ENCODE measurements around the gene AMZ1.
"Not testable (repeated sequence)": the region's sequence is repeated elsewhere in the genome, so short reads cannot be mapped to it uniquely, and the experiment has no call there.

AMZ1 gene

DNA sequence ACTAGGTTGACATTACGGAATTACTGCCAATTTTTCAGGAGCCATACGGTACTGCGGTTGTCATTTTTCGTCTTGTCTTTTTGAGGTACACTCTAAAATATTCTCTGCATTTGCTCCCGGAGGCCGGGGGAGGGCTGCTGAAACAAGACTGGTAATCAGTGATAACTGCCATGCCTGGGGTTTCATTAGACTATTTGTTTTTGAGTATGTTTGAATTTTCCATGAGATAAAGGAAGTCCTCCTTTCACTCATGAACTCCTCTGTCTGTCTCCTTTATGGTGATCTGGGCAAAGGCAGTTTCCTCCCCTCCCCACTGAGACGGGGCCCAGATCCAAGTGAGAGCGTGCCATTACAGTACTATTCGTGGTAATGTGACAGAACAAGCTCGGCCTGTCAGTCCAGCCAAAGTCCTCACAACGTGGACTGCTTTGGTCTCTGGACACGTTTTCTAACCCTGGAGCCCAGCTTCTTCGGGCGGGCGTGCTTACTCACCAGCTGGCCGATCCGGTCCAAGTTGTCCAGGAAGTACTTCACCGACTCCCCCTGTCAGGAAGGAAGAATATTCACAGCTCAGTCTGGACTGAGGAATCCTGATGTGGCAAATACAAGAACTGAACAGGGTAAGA, 45.1 kb downstream of the AMZ1 start:
- ChIA-PET POLR2A (no interaction called here), CTCF (interaction anchor here (2.1 kb wide), 1 partner anchor 23 kb away, joined by 9 read pairs; no protein-coding TSS in a partner anchor)
- TF ChIP-seq, protein P1, sequence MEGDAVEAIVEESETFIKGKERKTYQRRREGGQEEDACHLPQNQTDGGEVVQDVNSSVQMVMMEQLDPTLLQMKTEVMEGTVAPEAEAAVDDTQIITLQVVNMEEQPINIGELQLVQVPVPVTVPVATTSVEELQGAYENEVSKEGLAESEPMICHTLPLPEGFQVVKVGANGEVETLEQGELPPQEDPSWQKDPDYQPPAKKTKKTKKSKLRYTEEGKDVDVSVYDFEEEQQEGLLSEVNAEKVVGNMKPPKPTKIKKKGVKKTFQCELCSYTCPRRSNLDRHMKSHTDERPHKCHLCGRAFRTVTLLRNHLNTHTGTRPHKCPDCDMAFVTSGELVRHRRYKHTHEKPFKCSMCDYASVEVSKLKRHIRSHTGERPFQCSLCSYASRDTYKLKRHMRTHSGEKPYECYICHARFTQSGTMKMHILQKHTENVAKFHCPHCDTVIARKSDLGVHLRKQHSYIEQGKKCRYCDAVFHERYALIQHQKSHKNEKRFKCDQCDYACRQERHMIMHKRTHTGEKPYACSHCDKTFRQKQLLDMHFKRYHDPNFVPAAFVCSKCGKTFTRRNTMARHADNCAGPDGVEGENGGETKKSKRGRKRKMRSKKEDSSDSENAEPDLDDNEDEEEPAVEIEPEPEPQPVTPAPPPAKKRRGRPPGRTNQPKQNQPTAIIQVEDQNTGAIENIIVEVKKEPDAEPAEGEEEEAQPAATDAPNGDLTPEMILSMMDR (IDR thresholded peaks at IDR 0.05; ENCODE audit: insufficient read depth, low read length, missing control alignments), result no peak
- no peak for DNase-seq (ENCODE audit: low read depth, low spot score)
- no peak overlapping the region for H3K4me3 ChIP-seq (ENCODE audit: low read depth, low read length)

DNA sequence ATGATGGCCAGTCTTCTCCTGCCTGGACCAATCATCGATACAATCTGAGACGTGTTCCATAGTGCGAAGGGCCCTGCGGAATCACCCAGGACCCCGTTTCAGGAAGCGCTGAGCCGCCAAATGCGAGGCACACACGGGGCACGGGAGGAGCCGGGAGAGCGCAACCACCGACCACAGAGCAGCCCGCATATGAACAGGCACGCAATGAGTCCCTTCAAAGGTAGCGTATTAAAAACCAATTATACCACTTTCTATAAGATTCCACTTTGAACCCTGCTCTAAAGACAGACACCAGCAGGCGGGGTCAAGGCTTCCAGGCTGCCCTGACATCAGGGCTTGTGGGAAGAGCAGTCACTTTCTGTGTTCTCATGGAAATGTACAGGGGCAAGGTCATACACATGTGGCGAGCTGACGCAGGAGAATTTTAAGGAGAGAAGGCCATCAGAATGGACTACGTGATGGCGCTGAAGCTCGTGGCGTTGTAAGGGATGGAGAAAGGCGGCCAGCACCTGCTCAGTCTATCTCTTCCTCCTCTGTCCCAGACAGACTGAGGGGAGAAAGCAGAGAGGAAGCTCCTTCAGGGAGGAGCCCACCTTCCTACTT, 46.2 kb downstream of the AMZ1 start:
- ChIA-PET CTCF (no interaction called here), POLR2A (no interaction called here)
- DNase-seq (ENCODE audit: low read depth, low spot score), result no peak
- TF ChIP-seq, protein P1 (IDR thresholded peaks at IDR 0.05; ENCODE audit: insufficient read depth, low read length, missing control alignments), result no peak
- H3K4me3 ChIP-seq (ENCODE audit: low read depth, low read length), result no peak overlapping the region

DNA sequence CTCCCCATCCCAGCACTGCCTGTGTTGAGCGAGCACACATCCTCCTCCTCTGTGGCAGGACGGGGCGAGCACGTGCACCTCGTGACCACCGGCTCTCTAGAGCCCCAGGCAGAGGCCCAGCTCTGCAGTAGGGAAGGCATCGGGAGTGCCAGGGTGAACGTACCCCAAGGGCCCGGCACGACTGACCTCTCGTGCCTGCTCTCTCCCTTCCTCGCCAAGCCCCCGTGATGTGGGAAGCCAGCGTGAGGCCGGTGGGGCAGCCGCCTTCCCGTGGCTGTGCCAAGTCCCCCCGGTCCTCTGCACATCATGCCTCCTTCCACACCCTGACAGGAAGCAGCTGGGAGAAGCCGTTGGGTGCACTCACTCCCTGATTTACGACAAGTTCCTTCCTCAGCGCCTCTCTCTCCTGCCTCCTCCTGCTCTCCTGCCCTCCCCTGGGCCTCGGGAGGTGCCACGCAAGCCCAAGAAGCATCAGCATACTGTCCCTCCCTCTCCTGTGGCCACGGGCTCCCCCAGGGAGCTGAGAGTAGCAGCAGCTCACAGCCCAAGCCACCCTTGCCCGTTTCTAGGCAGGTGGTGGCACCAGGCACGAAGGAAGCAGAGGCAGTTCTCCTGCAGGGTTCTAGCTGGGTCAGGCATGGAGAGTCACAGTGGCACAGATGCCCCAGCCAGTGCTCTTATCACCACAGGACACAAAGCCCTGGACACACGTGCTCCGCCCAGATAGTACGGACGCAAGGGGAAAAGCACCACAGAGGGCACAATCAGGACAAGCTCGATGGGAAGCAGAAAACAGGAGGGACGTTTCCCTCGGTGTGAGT, 47.0 kb downstream of the AMZ1 start:
- H3K4me3 ChIP-seq (ENCODE audit: low read depth, low read length), result no peak overlapping the region
- ChIA-PET CTCF (no interaction called here), POLR2A (no interaction called here)
- TF ChIP-seq, protein P1 (IDR thresholded peaks at IDR 0.05; ENCODE audit: insufficient read depth, low read length, missing control alignments), result no peak
- DNase-seq (ENCODE audit: low read depth, low spot score), result no peak

DNA sequence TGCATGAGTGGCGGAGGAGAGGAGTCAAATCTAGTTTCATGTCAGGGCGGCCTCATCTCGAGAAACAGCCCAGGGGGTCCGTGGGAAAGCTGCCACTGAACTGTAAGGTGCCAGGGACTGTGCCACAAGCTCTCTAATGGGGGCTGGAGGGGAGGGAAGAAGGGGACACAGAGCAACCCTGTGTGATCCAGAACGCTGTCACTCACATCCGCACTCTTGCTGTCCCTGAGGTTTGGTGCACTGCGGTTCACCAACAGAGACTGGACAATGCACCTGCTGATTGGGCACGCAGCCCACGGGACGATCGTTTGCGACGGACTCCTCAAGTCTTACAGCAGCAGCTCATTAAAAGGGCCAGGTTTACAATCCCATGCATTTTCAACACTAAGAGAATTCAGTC, 47.7 kb downstream of the AMZ1 start:
- TF ChIP-seq, protein P1 (IDR thresholded peaks at IDR 0.05; ENCODE audit: insufficient read depth, low read length, missing control alignments), result no peak
- H3K4me3 ChIP-seq (ENCODE audit: low read depth, low read length), result no peak overlapping the region
- no peak for DNase-seq (ENCODE audit: low read depth, low spot score)
- ChIA-PET POLR2A (no interaction called here), CTCF (no interaction called here)

DNA sequence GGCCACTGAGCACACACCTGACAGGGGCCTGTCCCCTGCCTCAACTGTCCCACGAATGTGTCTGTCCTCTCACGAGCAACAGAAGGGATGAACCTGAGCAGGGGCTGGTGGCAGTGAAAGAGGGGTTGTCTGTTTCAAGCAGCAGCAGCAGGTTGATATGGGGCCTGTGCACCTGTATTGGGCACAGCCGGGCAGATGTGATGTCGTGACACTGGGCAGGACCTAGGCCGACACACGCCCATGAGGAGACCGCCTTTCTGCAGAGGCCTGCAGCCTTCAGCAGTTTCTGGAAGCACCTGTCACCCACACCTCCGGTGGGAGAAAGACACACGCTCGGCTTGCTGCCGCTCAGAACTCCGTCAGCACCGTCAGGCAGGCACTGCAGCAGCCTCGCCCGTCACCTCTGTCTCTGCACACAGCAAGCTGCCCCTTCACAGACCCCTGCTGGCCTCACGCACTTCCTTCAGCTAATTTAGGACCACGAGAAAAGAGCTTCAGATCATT, 48.5 kb downstream of the AMZ1 start:
- TF ChIP-seq, protein P1 (IDR thresholded peaks at IDR 0.05; ENCODE audit: insufficient read depth, low read length, missing control alignments), result no peak
- H3K4me3 ChIP-seq (ENCODE audit: low read depth, low read length), result no peak overlapping the region
- POLR2A ChIA-PET, result no interaction called here
- no peak for DNase-seq (ENCODE audit: low read depth, low spot score)
- CTCF ChIA-PET, result no interaction called here

DNA sequence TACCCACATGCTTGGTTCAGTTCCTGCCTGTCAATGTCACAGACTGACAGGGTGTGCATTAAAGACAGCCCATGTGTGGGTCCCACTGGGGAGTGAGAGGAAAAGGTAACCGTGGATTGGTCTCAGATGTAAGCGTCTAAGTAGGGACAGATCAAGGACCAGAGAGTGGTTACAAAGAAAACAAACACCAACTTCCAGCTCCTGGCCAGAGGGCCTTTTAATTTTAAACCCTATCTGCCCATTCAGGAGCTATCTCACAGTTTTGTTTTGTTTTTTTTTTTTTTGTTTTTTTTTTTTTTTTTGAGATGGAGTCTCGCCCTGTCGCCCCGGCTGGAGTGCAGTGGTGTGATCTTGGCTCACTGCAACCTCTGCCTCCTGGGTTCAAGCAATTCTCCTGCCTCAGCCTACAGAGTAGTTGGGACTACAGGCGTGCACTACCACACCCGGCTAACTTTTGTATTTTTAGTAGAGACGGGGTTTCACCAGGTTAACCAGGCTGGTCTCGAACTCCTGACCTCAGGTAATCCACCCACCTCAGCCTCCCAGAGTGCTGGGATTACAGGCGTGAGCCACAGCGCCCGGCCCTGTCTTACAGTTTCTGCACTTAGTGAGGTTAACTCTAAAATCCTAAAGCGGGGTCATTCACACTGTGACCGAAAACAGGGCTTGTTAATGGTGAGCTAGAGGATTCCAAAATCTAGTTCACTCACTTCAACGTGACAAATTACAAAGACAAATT, 49.2 kb downstream of the AMZ1 start:
- H3K4me3 ChIP-seq (ENCODE audit: low read depth, low read length); POLR2A ChIA-PET; DNase-seq (ENCODE audit: low read depth, low spot score): not testable (repeated sequence)
- CTCF ChIA-PET, result interaction anchor here (1.3 kb wide), 1 partner anchor 27 kb away, joined by 5 read pairs; no protein-coding TSS in a partner anchor
